GM12873 (cell line): ENCODE data around the gene ZDHHC19.

ENCODE experiments used
- CTCF ChIP-seq: IDR thresholded peaks from 2 replicates; pipeline ENCODE4 v1.5.1; 2012; ENCODE audit warnings: low read depth, mild to moderate bottlenecking, moderate library complexity, low read length, control low read depth; ENCODE audit not compliant: insufficient read depth; ENCODE audit errors: missing control alignments

Gene ZDHHC19

DNA sequence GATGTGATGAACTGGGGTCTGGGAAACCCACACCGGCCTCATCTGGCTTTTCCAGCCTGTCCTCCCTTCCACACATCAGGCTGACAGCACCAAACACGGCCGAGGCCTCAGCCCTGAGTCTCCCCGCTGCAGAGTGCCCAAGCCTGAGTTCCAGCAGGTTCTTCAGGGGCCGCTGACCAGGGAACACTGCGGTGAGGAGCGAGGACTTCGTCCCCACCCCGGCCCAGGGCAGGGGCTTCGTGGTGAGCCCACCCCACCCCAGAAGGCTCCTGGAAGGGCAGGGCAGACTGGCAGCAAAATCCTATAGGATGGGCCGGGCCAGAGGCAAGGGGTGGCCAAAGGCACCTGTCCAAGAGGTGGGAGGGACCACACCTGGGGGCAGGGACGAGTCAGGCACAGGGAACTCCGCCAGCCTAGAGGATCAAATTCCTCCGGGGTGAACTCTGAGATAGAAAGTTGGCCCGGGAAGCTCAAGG lies 4.9 kb upstream of the ZDHHC19 start, which contains the start of gene SLC51A:
TSS of gene SLC51A (plus strand) at position 446 of the 476 bp plus-strand sequence. CDS start 179 bp downstream, outside the sequence.
- TF ChIP-seq CTCF, result no peak

- TF ChIP-seq CTCF, result no peak
These were observed 4.4 kb upstream of the ZDHHC19 start for GRCh38 chr3:196215493-196216020.

GRCh38 chr3:196214783-196215441 lies 3.7 kb upstream of the ZDHHC19 start:
- TF ChIP-seq CTCF, result no peak

GRCh38 chr3:196208942-196209695 lies 2.1 kb downstream of the ZDHHC19 start:
- TF ChIP-seq CTCF, result no peak

- TF ChIP-seq CTCF, result no peak
These were observed 3.2 kb downstream of the ZDHHC19 start for GRCh38 chr3:196207833-196208607.

DNA sequence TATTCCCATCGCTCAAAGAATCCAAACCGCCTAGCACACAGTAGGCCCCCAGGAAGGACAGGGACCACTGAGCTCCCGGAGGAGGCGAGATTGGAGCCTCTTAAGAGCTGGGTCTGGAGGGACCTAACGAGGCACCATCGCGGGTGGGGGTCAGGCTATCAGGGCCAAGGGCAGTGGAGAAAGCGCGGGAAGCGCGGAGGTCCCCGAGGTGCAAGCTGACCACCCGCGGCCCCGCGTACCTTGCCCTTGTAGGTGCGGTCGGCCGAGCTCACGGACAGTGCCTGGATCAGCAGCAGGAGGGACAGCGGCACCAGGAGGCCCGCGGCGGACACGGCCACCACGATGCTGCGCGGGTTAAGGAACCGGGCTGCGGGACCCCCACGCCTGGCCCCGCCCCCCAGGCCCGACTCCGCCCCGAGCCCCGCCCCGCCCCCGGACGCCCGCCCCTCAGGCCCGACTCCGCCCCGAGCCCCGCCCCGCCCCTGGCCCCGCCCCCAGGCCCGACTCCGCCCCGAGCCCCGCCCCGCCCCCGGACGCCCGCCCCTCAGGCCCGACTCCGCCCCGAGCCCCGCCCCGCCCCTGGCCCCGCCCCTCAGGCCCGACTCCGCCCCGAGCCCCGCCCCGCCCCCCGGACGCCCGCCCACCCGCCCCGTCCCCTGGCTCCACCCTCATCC lies 3.9 kb downstream of the ZDHHC19 start:
- TF ChIP-seq CTCF, result no peak
